Spleen (tissue), 7 donors: ENCODE measurements around the gene LDLRAD4.

Source experiments
- POLR2A ChIP-seq, 3 donors: fragments of 450-650 bp; IDR thresholded peaks; one replicate each; pipeline ENCODE4 v1.5.1; 2017; ENCODE audit warnings: antibody characterized with exemption in 3 of 3, mild to moderate bottlenecking in 1 of 3
- TF ChIP-seq, protein P1 (sequence below), 11 experiments: fragments of 200-600 bp in 7 of 11; fragments of 450-650 bp in 4 of 11; sonication (generic) in 4 of 11; IDR thresholded peaks in 8 of 11; conservative IDR thresholded peaks in 3 of 11; 1 replicate in 7 of 11; 2 replicates in 4 of 11; pipeline versions ENCODE4 v1.4.0 to v1.8.0; 2016 to 2021; ENCODE audit warnings: antibody characterized with exemption in 11 of 11, inconsistent platforms in 4 of 11, mild to moderate bottlenecking in 1 of 11
- donor health status: DM: no; HTN: no; CAD: no; lungs with moderate emphysema.
- donor health status: DM: no; HTN: no; CAD: no.
- donor health status: DM: no; HTN: no; CAD: no.

DNA sequence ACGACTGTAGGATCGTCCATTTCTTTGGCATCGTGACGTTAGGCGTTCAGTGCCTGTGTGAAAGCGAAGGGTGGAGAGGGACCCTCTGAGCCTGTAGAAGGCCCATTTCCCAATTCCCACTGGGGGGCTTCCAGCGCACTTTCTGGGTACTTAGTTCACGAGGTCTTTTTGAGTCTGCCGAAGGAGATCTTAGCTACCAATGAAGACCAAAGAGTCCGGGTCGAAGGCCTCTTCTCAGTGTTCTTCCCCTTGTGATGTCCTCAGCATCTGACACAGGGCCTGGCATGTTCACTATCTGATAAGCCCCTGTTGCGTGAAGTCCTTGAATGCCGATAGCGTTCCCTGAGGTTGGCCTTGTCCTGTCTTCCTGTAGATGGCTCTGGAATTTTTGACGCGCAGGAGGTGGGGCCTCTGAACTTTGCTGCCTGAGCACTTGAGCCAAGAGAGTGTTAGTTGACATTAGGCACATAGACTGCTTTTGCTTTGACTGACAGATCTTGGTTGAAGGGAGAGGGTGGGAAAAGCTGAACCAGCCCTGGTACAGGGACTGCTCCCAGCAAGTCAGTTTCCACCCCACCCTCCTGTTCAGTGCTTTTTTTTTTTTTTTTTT lies 52.8 kb downstream of the LDLRAD4 start:
- TF ChIP-seq, protein P1, sequence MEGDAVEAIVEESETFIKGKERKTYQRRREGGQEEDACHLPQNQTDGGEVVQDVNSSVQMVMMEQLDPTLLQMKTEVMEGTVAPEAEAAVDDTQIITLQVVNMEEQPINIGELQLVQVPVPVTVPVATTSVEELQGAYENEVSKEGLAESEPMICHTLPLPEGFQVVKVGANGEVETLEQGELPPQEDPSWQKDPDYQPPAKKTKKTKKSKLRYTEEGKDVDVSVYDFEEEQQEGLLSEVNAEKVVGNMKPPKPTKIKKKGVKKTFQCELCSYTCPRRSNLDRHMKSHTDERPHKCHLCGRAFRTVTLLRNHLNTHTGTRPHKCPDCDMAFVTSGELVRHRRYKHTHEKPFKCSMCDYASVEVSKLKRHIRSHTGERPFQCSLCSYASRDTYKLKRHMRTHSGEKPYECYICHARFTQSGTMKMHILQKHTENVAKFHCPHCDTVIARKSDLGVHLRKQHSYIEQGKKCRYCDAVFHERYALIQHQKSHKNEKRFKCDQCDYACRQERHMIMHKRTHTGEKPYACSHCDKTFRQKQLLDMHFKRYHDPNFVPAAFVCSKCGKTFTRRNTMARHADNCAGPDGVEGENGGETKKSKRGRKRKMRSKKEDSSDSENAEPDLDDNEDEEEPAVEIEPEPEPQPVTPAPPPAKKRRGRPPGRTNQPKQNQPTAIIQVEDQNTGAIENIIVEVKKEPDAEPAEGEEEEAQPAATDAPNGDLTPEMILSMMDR (IDR thresholded peaks at IDR 0.05 in 8 of 11, conservative IDR thresholded peaks at IDR 0.05 in 3 of 11) = no peak
- peak in 1 of 3 donors; percentile 39 for TF ChIP-seq POLR2A (IDR thresholded peaks at IDR 0.05)
